ENCODE results near the gene HLA-G. TPM values are rescaled to one million over a fixed set of nuclear protein-coding genes. Genes with fewer than 3 reads are reported as not detected.

HLA-G gene
- total RNA-seq, 2 experiments from 2014 or later: 0.70 TPM; not detected in 1

- Histone ChIP-seq H2AFZ (ENCODE audit: low read length) (no peak overlapping the region), H3K4me3 (ENCODE audit: low read depth, low read length, poor library complexity, severe bottlenecking) (no peak overlapping the region), H3K27ac (ENCODE audit: low read depth, low read length, poor library complexity, severe bottlenecking) (no peak overlapping the region), H3K36me3 (ENCODE audit: insufficient read depth, low read length) (no peaks in the 10 kb centered on the region), H3K9me3 (ENCODE audit: low read length) (no peaks in the 10 kb centered on the region), H4K20me1 (ENCODE audit: insufficient read depth, low read length) (no peaks in the 10 kb centered on the region), H3K4me2 (ENCODE audit: low read length) (no peak overlapping the region), H3K9me2 (ENCODE audit: insufficient read depth, low read length) (no peaks in the 10 kb centered on the region), H3K79me2 (ENCODE audit: insufficient read depth, low read depth, low read length) (no peaks in the 10 kb centered on the region), H3K4me1 (ENCODE audit: insufficient read depth, low read length, poor library complexity, severe bottlenecking) (no peaks in the 10 kb centered on the region)
- ChIA-PET POLR2A (interaction anchor here (1.1 kb wide), 1 partner anchor 8 kb away, joined by 3 read pairs; no protein-coding TSS in a partner anchor), CTCF (ENCODE audit: unreplicated experiment) (no interaction called here)
- BruUV-seq (replicated peaks): no TSS peak
- no peak for TF ChIP-seq CTCF (conservative IDR thresholded peaks at IDR 0.05; ENCODE audit: low read length)
- TF ChIP-seq EZH2phosphoT487 (IDR thresholded peaks at IDR 0.05; ENCODE audit: borderline replicate concordance, low read depth, low read length): no peak
- DNase-seq (ENCODE audit: low spot score): no peak
- intact Hi-C loops (cut with micrococcal nuclease; ENCODE audit: unreplicated experiment): no loop called here
These were observed 36.6 kb downstream of the HLA-G start for GRCh38 chr6:29864037-29864810.

- CTCF ChIA-PET (ENCODE audit: unreplicated experiment): no interaction called here
- POLR2A ChIA-PET: interaction anchor here (1.1 kb wide), 1 partner anchor 9 kb away, joined by 3 read pairs; no protein-coding TSS in a partner anchor
- no TSS peak for BruUV-seq (replicated peaks)
- H3K4me1 ChIP-seq (ENCODE audit: insufficient read depth, low read length, poor library complexity, severe bottlenecking): no peaks in the 10 kb centered on the region
- H3K79me2 ChIP-seq (ENCODE audit: insufficient read depth, low read depth, low read length): no peaks in the 10 kb centered on the region
- no peaks in the 10 kb centered on the region for H3K36me3 ChIP-seq (ENCODE audit: insufficient read depth, low read length)
- H2AFZ ChIP-seq (ENCODE audit: low read length): no peak overlapping the region
- H4K20me1 ChIP-seq (ENCODE audit: insufficient read depth, low read length): no peaks in the 10 kb centered on the region
- intact Hi-C loops (cut with micrococcal nuclease; ENCODE audit: unreplicated experiment): no loop called here
- H3K9me3 ChIP-seq (ENCODE audit: low read length): no peaks in the 10 kb centered on the region
- no peak for TF ChIP-seq EZH2phosphoT487 (IDR thresholded peaks at IDR 0.05; ENCODE audit: borderline replicate concordance, low read depth, low read length)
- TF ChIP-seq CTCF (conservative IDR thresholded peaks at IDR 0.05; ENCODE audit: low read length): no peak
- H3K9me2 ChIP-seq (ENCODE audit: insufficient read depth, low read length): no peaks in the 10 kb centered on the region
- H3K4me2 ChIP-seq (ENCODE audit: low read length): no peak overlapping the region
- DNase-seq (ENCODE audit: low spot score): no peak
- no peak overlapping the region for H3K4me3 ChIP-seq (ENCODE audit: low read depth, low read length, poor library complexity, severe bottlenecking)
- H3K27ac ChIP-seq (ENCODE audit: low read depth, low read length, poor library complexity, severe bottlenecking): no peak overlapping the region
These were observed 38.0 kb downstream of the HLA-G start for GRCh38 chr6:29865631-29866030.

- H2AFZ ChIP-seq (ENCODE audit: low read length): no peak overlapping the region
- no peak overlapping the region for H3K4me2 ChIP-seq (ENCODE audit: low read length)
- DNase-seq (ENCODE audit: low spot score): no peak
- no peaks in the 10 kb centered on the region for H3K36me3 ChIP-seq (ENCODE audit: insufficient read depth, low read length)
- ChIA-PET POLR2A (no interaction called here), CTCF (ENCODE audit: unreplicated experiment) (no interaction called here)
- H3K4me3 ChIP-seq (ENCODE audit: low read depth, low read length, poor library complexity, severe bottlenecking): no peak overlapping the region
- H3K4me1 ChIP-seq (ENCODE audit: insufficient read depth, low read length, poor library complexity, severe bottlenecking): no peaks in the 10 kb centered on the region
- no peaks in the 10 kb centered on the region for H3K9me2 ChIP-seq (ENCODE audit: insufficient read depth, low read length)
- H3K27ac ChIP-seq (ENCODE audit: low read depth, low read length, poor library complexity, severe bottlenecking): no peak overlapping the region
- no peak for TF ChIP-seq CTCF (conservative IDR thresholded peaks at IDR 0.05; ENCODE audit: low read length)
- no peak for TF ChIP-seq EZH2phosphoT487 (IDR thresholded peaks at IDR 0.05; ENCODE audit: borderline replicate concordance, low read depth, low read length)
- intact Hi-C loops (cut with micrococcal nuclease; ENCODE audit: unreplicated experiment): no loop called here
- no peaks in the 10 kb centered on the region for H3K9me3 ChIP-seq (ENCODE audit: low read length)
- H3K79me2 ChIP-seq (ENCODE audit: insufficient read depth, low read depth, low read length): no peaks in the 10 kb centered on the region
- no peaks in the 10 kb centered on the region for H4K20me1 ChIP-seq (ENCODE audit: insufficient read depth, low read length)
- no TSS peak for BruUV-seq (replicated peaks)
These were observed 42.5 kb downstream of the HLA-G start for GRCh38 chr6:29870104-29870503.
